Neural cell (in vitro differentiated cells): ENCODE results near the gene SH3BP4. TPM values are rescaled to one million over a fixed set of nuclear protein-coding genes. Genes with fewer than 3 reads are reported as not detected.

Experiments used
- H2AFZ ChIP-seq: fragments of 200-600, 300-800 bp; sonication (generic), shearing (Covaris generic); 2 replicates; pipeline ENCODE4 v1.6.0; 2014; ENCODE audit warnings: low read depth, mild to moderate bottlenecking, antibody characterized with exemption, low read length, moderate library complexity
- H3F3A ChIP-seq: fragments of 200-600 bp; shearing (Covaris generic); 2 replicates; pipeline ENCODE4 v1.6.1; 2016; ENCODE audit warnings: mild to moderate bottlenecking, moderate library complexity, mixed read lengths, antibody characterized with exemption, low read length; ENCODE audit not compliant: insufficient read depth, poor library complexity, severe bottlenecking
- H3K27ac ChIP-seq: fragments of 200-600, 300-800 bp; sonication (generic), shearing (Covaris generic); 2 replicates; pipeline ENCODE4 v1.5.1; 2014; ENCODE audit warnings: mild to moderate bottlenecking, low read length, moderate library complexity
- H3K27me3 ChIP-seq: fragments of 300-800, 200-600 bp; sonication (generic), shearing (Covaris generic); 2 replicates; pipeline ENCODE4 v1.6.0; 2014; ENCODE audit warnings: mild to moderate bottlenecking, low read depth, low read length, moderate library complexity; ENCODE audit not compliant: insufficient read depth
- H3K36me3 ChIP-seq: fragments of 300-800, 200-600 bp; sonication (generic), shearing (Covaris generic); 2 replicates; pipeline ENCODE4 v1.5.1; 2014; ENCODE audit warnings: mild to moderate bottlenecking, antibody characterized with exemption, low read length, moderate library complexity; ENCODE audit not compliant: insufficient read depth
- H3K4me2 ChIP-seq: fragments of 300-800, 200-600 bp; sonication (generic), shearing (Covaris generic); 2 replicates; pipeline ENCODE4 v1.6.0; 2014; ENCODE audit warnings: mild to moderate bottlenecking, low read length
- H3K4me3 ChIP-seq: fragments of 300-800, 200-600 bp; sonication (generic), shearing (Covaris generic); 2 replicates; pipeline ENCODE4 v1.5.1; 2014; ENCODE audit warnings: mild to moderate bottlenecking, low read length, moderate library complexity
- H3K79me2 ChIP-seq: fragments of 200-600 bp; shearing (Covaris generic); replicated peaks from 2 replicates; pipeline ENCODE4 v1.6.0; 2014; ENCODE audit warnings: mild to moderate bottlenecking, low read length, moderate library complexity; ENCODE audit not compliant: insufficient read depth
- H3K9ac ChIP-seq: fragments of 300-800, 200-600 bp; sonication (generic), shearing (Covaris generic); 2 replicates; pipeline ENCODE4 v1.6.1; 2016; ENCODE audit warnings: mild to moderate bottlenecking, low read length, mixed read lengths
- H3K9me2 ChIP-seq: fragments of 200-600 bp; shearing (Covaris generic); 2 replicates; pipeline ENCODE4 v1.6.1; 2016; ENCODE audit warnings: mild to moderate bottlenecking, low read length, mixed read lengths; ENCODE audit not compliant: insufficient read depth
- H3K9me3 ChIP-seq: fragments of 200-600, 300-800 bp; sonication (generic), shearing (Covaris generic); 2 replicates; pipeline ENCODE4 v1.6.1; 2016; ENCODE audit warnings: mild to moderate bottlenecking, mixed run types, low read length, moderate library complexity, mixed read lengths
- H4K20me1 ChIP-seq: fragments of 200-600 bp; shearing (Covaris generic); 2 replicates; pipeline ENCODE4 v1.6.1; 2016; ENCODE audit warnings: mild to moderate bottlenecking, mixed run types; ENCODE audit not compliant: insufficient read depth
- CTCF ChIP-seq: fragments of 450-650 bp; IDR thresholded peaks from 2 replicates; pipeline ENCODE4 v1.5.1; 2014; ENCODE audit warnings: antibody characterized with exemption, mild to moderate bottlenecking, moderate library complexity; ENCODE audit not compliant: poor library complexity, severe bottlenecking
- EP300 ChIP-seq: fragments of 450-650 bp; conservative IDR thresholded peaks from 2 replicates; pipeline ENCODE4 v1.6.1; 2014; ENCODE audit warnings: antibody characterized with exemption, mild to moderate bottlenecking, moderate library complexity; ENCODE audit not compliant: poor library complexity, severe bottlenecking
- EZH2 ChIP-seq: fragments of 200-600, 300-800 bp; shearing (Covaris generic), sonication (generic); IDR thresholded peaks from 2 replicates; pipeline ENCODE4 v1.6.1; 2014; ENCODE audit warnings: antibody characterized with exemption, low read length, borderline replicate concordance, mild to moderate bottlenecking; ENCODE audit not compliant: insufficient read depth, poor library complexity, severe bottlenecking
- MXI1 ChIP-seq: fragments of 450-650 bp; conservative IDR thresholded peaks from 2 replicates; pipeline ENCODE4 v1.6.1; 2014; ENCODE audit warnings: antibody characterized with exemption, mild to moderate bottlenecking; ENCODE audit not compliant: poor library complexity, severe bottlenecking
- POLR2AphosphoS5 ChIP-seq: IDR thresholded peaks from 2 replicates; pipeline ENCODE4 v1.6.1; 2012
- RAD21 ChIP-seq: fragments of 450-650 bp; conservative IDR thresholded peaks from 2 replicates; pipeline ENCODE4 v1.6.1; 2014; ENCODE audit warnings: antibody characterized with exemption, mild to moderate bottlenecking, moderate library complexity
- REST ChIP-seq: IDR thresholded peaks from 2 replicates; pipeline ENCODE4 v1.6.1; 2012; ENCODE audit warnings: borderline replicate concordance
- SMC3 ChIP-seq: fragments of 450-650 bp; conservative IDR thresholded peaks from 2 replicates; pipeline ENCODE4 v1.6.1; 2014; ENCODE audit warnings: antibody characterized with exemption, mild to moderate bottlenecking, moderate library complexity; ENCODE audit not compliant: poor library complexity
- TAF1 ChIP-seq: IDR thresholded peaks from 2 replicates; pipeline ENCODE4 v1.6.1; 2012; ENCODE audit warnings: low read depth
- polyA plus RNA-seq: library from polyadenylated mRNA; depleted of rRNA; stranded (reverse); fragments of >200 nt; gene quantifications from 2 replicates; pipeline ENCODE4 v1.2.3, GENCODE V29; 2014

SH3BP4 gene
- polyA plus RNA-seq, 1 donor from 2014 or later, result 3.3 TPM

- no peak overlapping the region for H3K9ac ChIP-seq
- no peaks in the 10 kb centered on the region for H3K36me3 ChIP-seq
- no peak for TF ChIP-seq EP300
- TF ChIP-seq SMC3, result no peak
- no peak for TF ChIP-seq EZH2
- no peak for TF ChIP-seq RAD21
- no peak for TF ChIP-seq MXI1
- TF ChIP-seq REST, result no peak
- TF ChIP-seq TAF1, result no peak
- TF ChIP-seq POLR2AphosphoS5, result no peak
- TF ChIP-seq CTCF, result no peak
- H3K27ac ChIP-seq, result no peak overlapping the region
- H3K4me3 ChIP-seq, result no peak overlapping the region
- H3F3A ChIP-seq, result no peaks in the 10 kb centered on the region
- no peaks in the 10 kb centered on the region for H3K27me3 ChIP-seq
- no peaks in the 10 kb centered on the region for H3K9me2 ChIP-seq
- H3K9me3 ChIP-seq, result no peaks in the 10 kb centered on the region
- no peak overlapping the region for H2AFZ ChIP-seq
- H3K79me2 ChIP-seq, result no peaks in the 10 kb centered on the region
- no peak overlapping the region for H3K4me2 ChIP-seq
- H4K20me1 ChIP-seq, result no peaks in the 10 kb centered on the region
These were observed 114.7 kb downstream of the SH3BP4 start for GRCh38 chr2:235066490-235066889.

GRCh38 chr2:235066895-235067294, 115.1 kb downstream of the SH3BP4 start:
- Histone ChIP-seq H3K27ac (no peak overlapping the region), H2AFZ (no peak overlapping the region), H3F3A (no peaks in the 10 kb centered on the region), H3K79me2 (no peaks in the 10 kb centered on the region), H3K4me3 (no peak overlapping the region), H3K27me3 (no peaks in the 10 kb centered on the region), H3K4me2 (no peak overlapping the region), H3K36me3 (no peaks in the 10 kb centered on the region), H4K20me1 (no peaks in the 10 kb centered on the region), H3K9ac (no peak overlapping the region), H3K9me2 (no peaks in the 10 kb centered on the region), H3K9me3 (no peaks in the 10 kb centered on the region)
- TF ChIP-seq EZH2 (no peak), REST (no peak), RAD21 (no peak), EP300 (no peak), POLR2AphosphoS5 (no peak), TAF1 (no peak), CTCF (no peak)
